Measurements from ENCODE around the gene C11orf24.
A peak's percentile ranks its signal among the peaks of the same experiment; 100 is the strongest.
"Not testable (repeated sequence)": the region's sequence is repeated elsewhere in the genome, so short reads cannot be mapped to it uniquely, and the experiment has no call there.

The C11orf24 gene

GRCh38 chr11:68269414-68270081 lies 2.2 kb downstream of the C11orf24 start:
- no peak for DNase-seq

GRCh38 chr11:68267881-68268240 lies 3.9 kb downstream of the C11orf24 start:
- no peak for DNase-seq

- DNase-seq: no peak
Observed at GRCh38 chr11:68266936-68267880, 4.6 kb downstream of the C11orf24 start.

- DNase-seq: no peak
Observed at GRCh38 chr11:68266121-68266891, 5.5 kb downstream of the C11orf24 start.

GRCh38 chr11:68264741-68265540 lies 6.8 kb downstream of the C11orf24 start:
- no peak for DNase-seq

- no peak for DNase-seq
Observed at GRCh38 chr11:68264244-68264643, 7.5 kb downstream of the C11orf24 start.

- no peak for DNase-seq
Observed at GRCh38 chr11:68263444-68264035, 8.2 kb downstream of the C11orf24 start.

- no peak for DNase-seq
Observed at GRCh38 chr11:68262544-68262827, 9.3 kb downstream of the C11orf24 start.

GRCh38 chr11:68261749-68262543 lies 9.8 kb downstream of the C11orf24 start:
- no peak for DNase-seq

- no peak for DNase-seq
Observed at GRCh38 chr11:68261006-68261405, 10.8 kb downstream of the C11orf24 start.

GRCh38 chr11:68260484-68260883 lies 11.3 kb downstream of the C11orf24 start:
- no peak for DNase-seq

GRCh38 chr11:68259122-68259959 lies 12.4 kb downstream of the C11orf24 start:
- DNase-seq: no peak

- no peak for DNase-seq
Observed at GRCh38 chr11:68258363-68258765, 13.4 kb downstream of the C11orf24 start.

GRCh38 chr11:68257477-68258362 lies 14.1 kb downstream of the C11orf24 start:
- peak; percentile 43 for DNase-seq

- DNase-seq: no peak
Observed at GRCh38 chr11:68256331-68256741, 15.4 kb downstream of the C11orf24 start.

- DNase-seq: no peak
Observed at GRCh38 chr11:68255526-68255925, 16.2 kb downstream of the C11orf24 start.

- DNase-seq: no peak
Observed at GRCh38 chr11:68254421-68254820, 17.4 kb downstream of the C11orf24 start.

- DNase-seq: no peak
Observed at GRCh38 chr11:68251765-68252164, 20.0 kb downstream of the C11orf24 start.

GRCh38 chr11:68244912-68245311 lies 26.9 kb downstream of the C11orf24 start:
- DNase-seq: not testable (repeated sequence)

All from activated gamma-delta T cell (primary cell).